Stimulated activated CD4-positive, alpha-beta T cell treated with anti-CD3 and anti-CD28 coated beads, Interleukin-2, amount 100 ng/mL, for 4 hours (primary cell): Measurements from ENCODE around the gene AADACL3.
"Not testable (repeated sequence)": the region's sequence is repeated elsewhere in the genome, so short reads cannot be mapped to it uniquely, and the experiment has no call there.

Experiments used
- DNase-seq: peaks from one replicate; pipeline ENCODE4 v3.0.0-alpha.2; 2020; ENCODE audit warnings: low read depth

The AADACL3 gene

GRCh38 chr1:12715896-12716437 lies at the start of gene AADACL3:
AADACL3 (plus strand) TSS chr1:12716110; CDS start chr1:12716177, 67 bp downstream.
- DNase-seq, result no peak

- DNase-seq, result no peak
Observed at GRCh38 chr1:12666141-12666735, 49.7 kb upstream of the AADACL3 start.

- DNase-seq, result no peak
Observed at GRCh38 chr1:12669529-12670068, 46.3 kb upstream of the AADACL3 start.

- no peak for DNase-seq
Observed at GRCh38 chr1:12674358-12674757, 41.6 kb upstream of the AADACL3 start.

- not testable (repeated sequence) for DNase-seq
Observed at GRCh38 chr1:12676122-12676521, 39.8 kb upstream of the AADACL3 start.

GRCh38 chr1:12677565-12677964 lies 38.3 kb upstream of the AADACL3 start:
- no peak for DNase-seq

- no peak for DNase-seq
Observed at GRCh38 chr1:12678350-12678749, 37.6 kb upstream of the AADACL3 start.

- DNase-seq, result no peak
Observed at GRCh38 chr1:12678820-12679219, 37.1 kb upstream of the AADACL3 start.

GRCh38 chr1:12690156-12690555 lies 25.8 kb upstream of the AADACL3 start:
- no peak for DNase-seq

GRCh38 chr1:12692967-12693782 lies 22.7 kb upstream of the AADACL3 start:
- no peak for DNase-seq

- DNase-seq, result no peak
Observed at GRCh38 chr1:12696658-12697057, 19.3 kb upstream of the AADACL3 start.

GRCh38 chr1:12697397-12697796 lies 18.5 kb upstream of the AADACL3 start:
- no peak for DNase-seq

- no peak for DNase-seq
Observed at GRCh38 chr1:12703821-12704451, 12.0 kb upstream of the AADACL3 start.

- DNase-seq, result no peak
Observed at GRCh38 chr1:12706061-12706460, 9.8 kb upstream of the AADACL3 start.

- DNase-seq, result no peak
Observed at GRCh38 chr1:12708396-12709090, 7.4 kb upstream of the AADACL3 start.

GRCh38 chr1:12709091-12709491 lies 6.8 kb upstream of the AADACL3 start:
- no peak for DNase-seq

GRCh38 chr1:12709696-12710095 lies 6.2 kb upstream of the AADACL3 start:
- no peak for DNase-seq

GRCh38 chr1:12711536-12711935 lies 4.4 kb upstream of the AADACL3 start:
- DNase-seq, result no peak

GRCh38 chr1:12712076-12712475 lies 3.8 kb upstream of the AADACL3 start:
- no peak for DNase-seq

- DNase-seq, result no peak
Observed at GRCh38 chr1:12712929-12713328, 3.0 kb upstream of the AADACL3 start.

GRCh38 chr1:12713651-12714050 lies 2.3 kb upstream of the AADACL3 start:
- not testable (repeated sequence) for DNase-seq
